PC-9 (cell line): ENCODE data around the gene F7. TPM values are rescaled to one million over a fixed set of nuclear protein-coding genes. Genes with fewer than 3 reads are reported as not detected.

Experiments used
- BruUV-seq: library from RNA; stranded (reverse); fragments of 400-500 nt; replicated peaks from 2 replicates; lab custom pipeline; 2021; lab: Mats Ljungman, UMichigan
- CTCF ChIA-PET: fragments of 300-600 bp; sonication (Branson Sonifier 250); formaldehyde crosslinking; loops from one replicate; lab custom pipeline; 2022; ENCODE audit warnings: antibody characterized with exemption; lab: Charles Lee
- POLR2A ChIA-PET: fragments of 300-600 bp; sonication (Branson Sonifier 250); formaldehyde crosslinking; loops from one replicate; lab custom pipeline; 2022; ENCODE audit warnings: antibody characterized with exemption; ENCODE audit not compliant: unreplicated experiment; lab: Charles Lee
- DNase-seq, 2 experiments: peaks; one replicate each; pipeline versions ENCODE4 v3.0.0 to v3.0.0-alpha.2; 2015 to 2022; ENCODE audit warnings: mixed read lengths in 1 of 2
- H2AFZ ChIP-seq: fragments of 200-600 bp; sonication (generic); 2 replicates; pipeline ENCODE4 v1.8.1; 2017; ENCODE audit warnings: antibody characterized with exemption
- H3F3A ChIP-seq: fragments of 200-600 bp; sonication (generic); 2 replicates; pipeline ENCODE4 v1.8.1; 2017; ENCODE audit warnings: antibody characterized with exemption, mild to moderate bottlenecking, low read depth; ENCODE audit not compliant: insufficient read depth
- H3K27ac ChIP-seq: fragments of 200-600 bp; sonication (generic); 2 replicates; pipeline ENCODE4 v1.6.1; 2016; ENCODE audit warnings: mixed run types
- H3K27me3 ChIP-seq: fragments of 200-600 bp; sonication (generic); 2 replicates; pipeline ENCODE4 v1.6.1; 2016; ENCODE audit warnings: low read depth, mixed run types; ENCODE audit not compliant: insufficient read depth
- H3K36me3 ChIP-seq: fragments of 200-600 bp; sonication (generic); 2 replicates; pipeline ENCODE4 v1.6.1; 2016; ENCODE audit warnings: low read depth, mixed run types
- H3K4me1 ChIP-seq: fragments of 200-600 bp; sonication (generic); replicated peaks from 2 replicates; pipeline ENCODE4 v1.6.1; 2016; ENCODE audit warnings: mixed run types; ENCODE audit not compliant: insufficient read depth
- H3K4me2 ChIP-seq: fragments of 200-600 bp; sonication (generic); 2 replicates; pipeline ENCODE4 v1.6.1; 2017; ENCODE audit warnings: mixed run types
- H3K4me3 ChIP-seq: fragments of 200-600 bp; sonication (generic); 2 replicates; pipeline ENCODE4 v1.6.1; 2016; ENCODE audit warnings: mixed run types
- H3K79me2 ChIP-seq: fragments of 200-600 bp; sonication (generic); 2 replicates; pipeline ENCODE4 v1.6.1; 2017; ENCODE audit warnings: low read depth, mixed run types
- H3K9me2 ChIP-seq: fragments of 200-600 bp; sonication (generic); 2 replicates; pipeline ENCODE4 v1.8.1; 2017; ENCODE audit warnings: mild to moderate bottlenecking; ENCODE audit not compliant: insufficient read depth
- H3K9me3 ChIP-seq: fragments of 200-600 bp; sonication (generic); 2 replicates; pipeline ENCODE4 v1.8.1; 2016; ENCODE audit warnings: low read depth; ENCODE audit not compliant: insufficient read depth
- H4K20me1 ChIP-seq: fragments of 200-600 bp; sonication (generic); 2 replicates; pipeline ENCODE4 v1.8.1; 2017; ENCODE audit not compliant: insufficient read depth
- CTCF ChIP-seq: fragments of 200-600 bp; sonication (generic); conservative IDR thresholded peaks from 2 replicates; pipeline ENCODE4 v1.6.1; 2017; ENCODE audit warnings: mixed run types, antibody characterized with exemption, mild to moderate bottlenecking, moderate library complexity
- EZH2 ChIP-seq: fragments of 200-600 bp; sonication (generic); IDR thresholded peaks from 2 replicates; pipeline ENCODE4 v1.8.0; 2017; ENCODE audit warnings: antibody characterized with exemption, low read depth
- intact Hi-C: fragments of 100-400 bp; cut with micrococcal nuclease; formaldehyde crosslinking; loops from one replicate; pipeline ENCODE4 v1.10.0; 2022; ENCODE audit not compliant: unreplicated experiment
- total RNA-seq: library from RNA; stranded (reverse); gene quantifications from 2 replicates; pipeline ENCODE4 v1.2.3, GENCODE V29; 2021

Gene F7
- total RNA-seq, 1 experiment from 2014 or later, result not detected

- no peaks in the 10 kb centered on the region for H3K9me2 ChIP-seq
- CTCF ChIA-PET, result no interaction called here
- intact Hi-C loops, result no loop called here
Observed at GRCh38 chr13:113062691-113063090, 42.9 kb upstream of the F7 start.

GRCh38 chr13:113063091-113063491 lies 42.5 kb upstream of the F7 start:
- CTCF ChIA-PET, result no interaction called here
- no peak for DNase-seq
- Histone ChIP-seq H4K20me1 (no peaks in the 10 kb centered on the region), H3K4me3 (no peak overlapping the region), H3K9me2 (no peaks in the 10 kb centered on the region), H3K9me3 (no peaks in the 10 kb centered on the region), H3K4me1 (peaks cover 13% of the 10 kb centered on the region), H3K4me2 (no peak overlapping the region), H3K27ac (no peak overlapping the region), H3K79me2 (no peaks in the 10 kb centered on the region), H2AFZ (no peak overlapping the region), H3F3A (peaks cover 8% of the 10 kb centered on the region; the same call in 1 of the 2 replicates), H3K27me3 (no peaks in the 10 kb centered on the region), H3K36me3 (no peaks in the 10 kb centered on the region)
- POLR2A ChIA-PET, result interaction anchor here (0.6 kb wide), 1 partner anchor 241 kb away, joined by 6 read pairs; no protein-coding TSS in a partner anchor
- intact Hi-C loops, result no loop called here
- TF ChIP-seq EZH2 (no peak), CTCF (no peak)
- no TSS peak for BruUV-seq

More at GRCh38 chr13:113062691-113063090, 42.9 kb upstream of the F7 start:
- Histone ChIP-seq H3K36me3 (no peaks in the 10 kb centered on the region), H3K27me3 (no peaks in the 10 kb centered on the region), H3K4me1 (peaks cover 13% of the 10 kb centered on the region), H3K4me3 (no peak overlapping the region), H4K20me1 (no peaks in the 10 kb centered on the region), H3F3A (peaks cover 8% of the 10 kb centered on the region; the same call in 1 of the 2 replicates), H3K27ac (no peak overlapping the region), H3K9me3 (no peaks in the 10 kb centered on the region), H2AFZ (no peak overlapping the region), H3K79me2 (no peaks in the 10 kb centered on the region), H3K4me2 (no peak overlapping the region)
- POLR2A ChIA-PET, result interaction anchor here (0.6 kb wide), 1 partner anchor 241 kb away, joined by 6 read pairs; no protein-coding TSS in a partner anchor
- no TSS peak for BruUV-seq
- TF ChIP-seq CTCF (no peak), EZH2 (no peak)
- DNase-seq, result no peak

GRCh38 chr13:113064000-113064533 lies 41.5 kb upstream of the F7 start:
- Histone ChIP-seq H3F3A (peaks cover 8% of the 10 kb centered on the region; the same call in 1 of the 2 replicates), H3K4me2 (peak overlapping the region; percentile 67), H3K9me3 (no peaks in the 10 kb centered on the region), H3K27ac (peak overlapping the region; percentile 69), H3K4me1 (peaks cover 13% of the 10 kb centered on the region), H3K4me3 (peak overlapping the region; percentile 20; the same call in 1 of the 2 replicates), H3K36me3 (no peaks in the 10 kb centered on the region), H3K27me3 (no peaks in the 10 kb centered on the region), H4K20me1 (no peaks in the 10 kb centered on the region), H3K79me2 (no peaks in the 10 kb centered on the region), H3K9me2 (no peaks in the 10 kb centered on the region), H2AFZ (no peak overlapping the region; the same call in 1 of the 2 replicates)
- ChIA-PET CTCF (interaction anchor here (0.5 kb wide), 1 partner anchor 96 kb away, joined by 3 read pairs; no protein-coding TSS in a partner anchor), POLR2A (no interaction called here)
- intact Hi-C loops, result loop anchor here (2.0 kb wide), 2 partner anchors 41 to 63 kb away; no protein-coding TSS in a partner anchor
- TSS peak; percentile 82 for BruUV-seq
- DNase-seq, result no peak
- no peak for TF ChIP-seq EZH2
- no peak for TF ChIP-seq CTCF
